Ascending aorta (tissue), 2 donors: Measurements from ENCODE around the gene PHACTR2. TPM values are rescaled to one million over a fixed set of nuclear protein-coding genes. Genes with fewer than 3 reads are reported as not detected.
A peak's percentile ranks its signal among the peaks of the same experiment; 100 is the strongest.

Experiments used
- DNase-seq, 2 donors: peaks; one replicate each; pipeline ENCODE4 v3.0.0-alpha.2; 2019; ENCODE audit warnings: low spot score in 2 of 2
- H3K27ac ChIP-seq, 2 donors: fragments of 200-600 bp; sonication (generic); one replicate each; pipeline ENCODE4 v1.5.1; 2016 to 2017; ENCODE audit warnings: mild to moderate bottlenecking in 1 of 2
- H3K27me3 ChIP-seq: fragments of 200-600 bp; sonication (generic); one replicate; pipeline ENCODE4 v1.5.1; 2017
- H3K36me3 ChIP-seq, 2 donors: fragments of 200-600 bp; sonication (generic); one replicate each; pipeline ENCODE4 v1.5.1; 2016
- H3K4me1 ChIP-seq, 2 donors: fragments of 200-600 bp; sonication (generic); one replicate each; pipeline ENCODE4 v1.5.1; 2016 to 2017; ENCODE audit warnings: mild to moderate bottlenecking in 1 of 2
- H3K4me3 ChIP-seq, 2 donors: fragments of 200-600 bp; sonication (generic); one replicate each; pipeline ENCODE4 v1.5.1; 2016 to 2017; ENCODE audit warnings: mild to moderate bottlenecking in 1 of 2
- H3K9me3 ChIP-seq, 2 donors: fragments of 200-600 bp; sonication (generic); one replicate each; pipeline ENCODE4 v1.5.1; 2016
- CTCF ChIP-seq, 3 experiments: fragments of 200-600 bp in 2 of 3; fragments of 450-650 bp in 1 of 3; sonication (generic) in 2 of 3; IDR thresholded peaks; one replicate each; pipeline ENCODE4 v1.5.1; 2016 to 2019; ENCODE audit warnings: antibody characterized with exemption in 3 of 3, mild to moderate bottlenecking in 1 of 3, moderate library complexity in 1 of 3
- intact Hi-C: fragments of 100-400 bp; cut with DNase I; formaldehyde crosslinking; loops from one replicate; pipeline ENCODE4 v1.15.1; 2023
- total RNA-seq: library from RNA; depleted of rRNA; stranded (reverse); fragments of >200 nt; gene quantifications from one replicate; pipeline ENCODE4 v1.1.0, GENCODE V29; 2016

Gene PHACTR2
- total RNA-seq, 1 donor from 2014 or later = 112 TPM

- TF ChIP-seq CTCF (IDR thresholded peaks at IDR 0.05) = no peak
- Histone ChIP-seq H3K9me3 (no peaks in the 10 kb centered on the region), H3K36me3 (peaks cover 9 to 10% of the 10 kb centered on the region in 2 donors), H3K4me3 (no peak overlapping the region), H3K27me3 (no peaks in the 10 kb centered on the region), H3K27ac (no peak overlapping the region), H3K4me1 (peaks cover 4 to 17% of the 10 kb centered on the region in 2 donors)
- DNase-seq = no peak
- intact Hi-C loops = loop anchor here (5.0 kb wide), 1 partner anchor 172 kb away; no protein-coding TSS in a partner anchor
Measured at GRCh38 chr6:143840595-143841265, 163.0 kb downstream of the PHACTR2 start.

GRCh38 chr6:143842461-143842901 is 164.7 kb downstream of the PHACTR2 start:
- no peaks in the 10 kb centered on the region for H3K9me3 ChIP-seq
- H3K27ac ChIP-seq = peak overlapping the region; percentile 92 to 96
- H3K36me3 ChIP-seq = peaks cover 26 to 27% of the 10 kb centered on the region in 2 donors
- no peak for TF ChIP-seq CTCF (IDR thresholded peaks at IDR 0.05)
- H3K27me3 ChIP-seq = no peaks in the 10 kb centered on the region
- H3K4me1 ChIP-seq = peaks cover 4 to 17% of the 10 kb centered on the region in 2 donors
- peak overlapping the region; percentile 76 to 79 for H3K4me3 ChIP-seq
- DNase-seq = no peak
- intact Hi-C loops = loop anchor here (2.0 to 5.0 kb wide), 2 partner anchors 98 to 170 kb away; no protein-coding TSS in a partner anchor

- no peaks in the 10 kb centered on the region for H3K27me3 ChIP-seq
- no peaks in the 10 kb centered on the region for H3K9me3 ChIP-seq
- DNase-seq = peak; percentile 82 to 98
- H3K36me3 ChIP-seq = peaks cover 30 to 31% of the 10 kb centered on the region in 2 donors
- peak within 1 kb of the TSS; percentile 92 to 96 for H3K27ac ChIP-seq
- H3K4me1 ChIP-seq = peaks cover 4 to 17% of the 10 kb centered on the region in 2 donors
- TF ChIP-seq CTCF (IDR thresholded peaks at IDR 0.05) = no peak
- peak within 1 kb of the TSS; percentile 76 to 79 for H3K4me3 ChIP-seq
- intact Hi-C loops = loop anchor here (1.0 to 5.0 kb wide), 5 partner anchors 98 to 268 kb away; no protein-coding TSS in a partner anchor
Measured at GRCh38 chr6:143842902-143843676, 165.3 kb downstream of the PHACTR2 start, which contains the start of gene LTV1. Gene LTV1 (plus strand): TSS chr6:143843338. CDS start chr6:143843478, 140 bp downstream.

GRCh38 chr6:143843677-143843999 is 165.9 kb downstream of the PHACTR2 start:
- H3K27ac ChIP-seq = peak overlapping the region; percentile 92 to 96
- H3K9me3 ChIP-seq = no peaks in the 10 kb centered on the region
- intact Hi-C loops = loop anchor here (1.0 to 5.0 kb wide), 5 partner anchors 99 to 268 kb away; no protein-coding TSS in a partner anchor
- H3K36me3 ChIP-seq = peaks cover 35 to 37% of the 10 kb centered on the region in 2 donors
- no peak for TF ChIP-seq CTCF (IDR thresholded peaks at IDR 0.05)
- no peak for DNase-seq
- H3K4me1 ChIP-seq = peaks cover 4 to 17% of the 10 kb centered on the region in 2 donors
- H3K27me3 ChIP-seq = no peaks in the 10 kb centered on the region
- H3K4me3 ChIP-seq = peak overlapping the region; percentile 76 to 79

- TF ChIP-seq CTCF (IDR thresholded peaks at IDR 0.05) = no peak
- peak overlapping the region; percentile 92 to 96 for H3K27ac ChIP-seq
- intact Hi-C loops = loop anchor here (5.0 kb wide), 1 partner anchor 168 kb away; no protein-coding TSS in a partner anchor
- H3K4me1 ChIP-seq = peaks cover 4 to 17% of the 10 kb centered on the region in 2 donors
- peak overlapping the region; percentile 76 to 79 for H3K4me3 ChIP-seq
- H3K9me3 ChIP-seq = no peaks in the 10 kb centered on the region
- H3K27me3 ChIP-seq = no peaks in the 10 kb centered on the region
- no peak for DNase-seq
- peaks cover 39 to 40% of the 10 kb centered on the region in 2 donors for H3K36me3 ChIP-seq
Measured at GRCh38 chr6:143844006-143844405, 166.2 kb downstream of the PHACTR2 start.
